Hepatocyte (in vitro differentiated cells): ENCODE data around the gene SH2B2. TPM values are rescaled to one million over a fixed set of nuclear protein-coding genes. Genes with fewer than 3 reads are reported as not detected.

Experiments used
- DNase-seq: peaks from one replicate; pipeline ENCODE4 v3.0.0-alpha.2; 2016; ENCODE audit warnings: low spot score
- H2AFZ ChIP-seq: fragments of 200-600 bp; sonication (generic); 2 replicates; pipeline ENCODE4 v1.6.0; 2016; ENCODE audit warnings: antibody characterized with exemption, mild to moderate bottlenecking
- H3K27ac ChIP-seq: fragments of 200-600 bp; sonication (generic); 2 replicates; pipeline ENCODE4 v1.5.1; 2016; ENCODE audit warnings: mild to moderate bottlenecking
- H3K27me3 ChIP-seq: fragments of 200-600 bp; sonication (generic); 2 replicates; pipeline ENCODE4 v1.6.1; 2016
- H3K36me3 ChIP-seq: fragments of 200-600 bp; sonication (generic); replicated peaks from 2 replicates; pipeline ENCODE4 v1.5.1; 2016; ENCODE audit warnings: low read depth; ENCODE audit not compliant: insufficient read depth
- H3K4me1 ChIP-seq: fragments of 200-600 bp; sonication (generic); 2 replicates; pipeline ENCODE4 v1.5.1; 2016; ENCODE audit warnings: mild to moderate bottlenecking, moderate library complexity; ENCODE audit not compliant: insufficient read depth
- H3K4me2 ChIP-seq: fragments of 200-600 bp; sonication (generic); 2 replicates; pipeline ENCODE4 v1.6.0; 2016
- H3K4me3 ChIP-seq: fragments of 200-600 bp; sonication (generic); 2 replicates; pipeline ENCODE4 v1.5.1; 2016; ENCODE audit warnings: mild to moderate bottlenecking
- H3K79me2 ChIP-seq: fragments of 200-600 bp; sonication (generic); 2 replicates; pipeline ENCODE4 v1.6.0; 2017; ENCODE audit warnings: mild to moderate bottlenecking
- H3K9me2 ChIP-seq: fragments of 200-600 bp; sonication (generic); replicated peaks from 2 replicates; pipeline ENCODE4 v1.6.0; 2017; ENCODE audit warnings: mild to moderate bottlenecking; ENCODE audit not compliant: insufficient read depth
- H3K9me3 ChIP-seq: fragments of 200-600 bp; sonication (generic); 2 replicates; pipeline ENCODE4 v1.5.1; 2016; ENCODE audit warnings: low read depth, mild to moderate bottlenecking
- H4K20me1 ChIP-seq: fragments of 200-600 bp; sonication (generic); 2 replicates; pipeline ENCODE4 v1.6.0; 2016; ENCODE audit warnings: mild to moderate bottlenecking; ENCODE audit not compliant: insufficient read depth, poor library complexity, severe bottlenecking
- EZH2 ChIP-seq: fragments of 200-600 bp; sonication (generic); IDR thresholded peaks from 2 replicates; pipeline ENCODE4 v1.6.1; 2016; ENCODE audit warnings: antibody characterized with exemption, mild to moderate bottlenecking, borderline replicate concordance
- EZH2phosphoT487 ChIP-seq: fragments of 200-600 bp; sonication (generic); IDR thresholded peaks from one replicate; pipeline ENCODE4 v1.6.1; 2018; ENCODE audit warnings: antibody characterized with exemption, mild to moderate bottlenecking, low read depth, moderate library complexity; ENCODE audit not compliant: unreplicated experiment, severe bottlenecking
- WGBS: methylation state at CpG from one replicate; pipeline ENCODE4 v1.1.6; 2016; ENCODE audit warnings: low lambda C conversion rate; ENCODE audit errors: missing lambda C conversion rate; 5-methylcytosine and 5-hydroxymethylcytosine counted together
- polyA plus RNA-seq: library from polyadenylated mRNA; unstranded; fragments of >200 nt; fragmentation: Nextera tagmentation; extraction: Ambion mirVana; gene quantifications from 2 replicates; pipeline ENCODE4 v1.2.1, GENCODE V29; 2016
- total RNA-seq: library from RNA; depleted of rRNA; stranded (reverse); fragments of >200 nt; gene quantifications from 2 replicates; pipeline ENCODE4 v1.2.3, GENCODE V29; 2014
- TF ChIP-seq, protein P1 (sequence below): fragments of 200-600 bp; sonication (generic); IDR thresholded peaks from 2 replicates; pipeline ENCODE4 v1.5.1; 2016; ENCODE audit warnings: antibody characterized with exemption, mild to moderate bottlenecking; ENCODE audit not compliant: poor library complexity

SH2B2 gene
- total and polyA plus RNA-seq, 2 experiments from 2014 or later, result 3.2 to 7.1 TPM

DNA sequence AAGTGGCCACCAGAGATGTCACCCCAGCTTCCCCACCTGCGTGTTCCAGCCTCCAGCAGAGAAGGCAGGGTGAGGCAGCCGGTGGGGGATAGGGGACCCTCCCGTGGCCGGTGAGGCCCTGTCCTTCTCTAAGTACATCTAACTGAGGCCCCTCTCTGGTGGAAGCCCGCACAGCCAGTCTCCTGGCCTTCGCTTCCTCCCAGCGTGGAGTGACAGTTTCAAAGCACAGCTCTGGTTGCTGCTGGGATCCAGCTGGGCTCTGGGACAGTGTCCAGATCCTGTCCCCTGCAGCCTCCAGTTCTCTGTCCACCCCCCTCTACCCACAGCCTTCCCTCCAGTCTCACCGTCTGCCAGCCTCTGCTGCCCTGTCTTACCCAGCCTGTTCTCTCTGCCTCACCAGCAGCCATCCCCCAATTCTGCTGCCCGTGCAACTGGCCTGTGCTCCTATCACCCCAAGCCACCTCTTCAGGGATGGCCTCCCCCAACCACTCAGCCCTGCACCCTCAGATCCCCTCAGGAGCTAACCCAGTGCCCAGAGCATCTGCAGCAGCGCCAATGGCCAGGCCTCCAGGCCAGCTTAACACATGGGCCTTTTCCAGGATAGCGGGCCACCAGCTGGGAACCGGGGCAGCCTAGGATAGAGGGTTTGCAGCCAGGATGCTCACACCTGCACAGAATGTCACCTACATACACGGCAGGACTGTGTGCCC lies 16.3 kb upstream of the SH2B2 start:
- Histone ChIP-seq H3K27ac (no peak overlapping the region), H4K20me1 (no peaks in the 10 kb centered on the region), H3K9me3 (no peaks in the 10 kb centered on the region), H3K9me2 (no peaks in the 10 kb centered on the region), H3K4me1 (peaks cover 2% of the 10 kb centered on the region), H3K4me3 (no peak overlapping the region), H2AFZ (no peak overlapping the region), H3K27me3 (no peaks in the 10 kb centered on the region), H3K36me3 (no peaks in the 10 kb centered on the region), H3K79me2 (no peaks in the 10 kb centered on the region), H3K4me2 (no peak overlapping the region)
- TF ChIP-seq EZH2 (no peak), EZH2phosphoT487 (no peak)
- TF ChIP-seq, protein P1, sequence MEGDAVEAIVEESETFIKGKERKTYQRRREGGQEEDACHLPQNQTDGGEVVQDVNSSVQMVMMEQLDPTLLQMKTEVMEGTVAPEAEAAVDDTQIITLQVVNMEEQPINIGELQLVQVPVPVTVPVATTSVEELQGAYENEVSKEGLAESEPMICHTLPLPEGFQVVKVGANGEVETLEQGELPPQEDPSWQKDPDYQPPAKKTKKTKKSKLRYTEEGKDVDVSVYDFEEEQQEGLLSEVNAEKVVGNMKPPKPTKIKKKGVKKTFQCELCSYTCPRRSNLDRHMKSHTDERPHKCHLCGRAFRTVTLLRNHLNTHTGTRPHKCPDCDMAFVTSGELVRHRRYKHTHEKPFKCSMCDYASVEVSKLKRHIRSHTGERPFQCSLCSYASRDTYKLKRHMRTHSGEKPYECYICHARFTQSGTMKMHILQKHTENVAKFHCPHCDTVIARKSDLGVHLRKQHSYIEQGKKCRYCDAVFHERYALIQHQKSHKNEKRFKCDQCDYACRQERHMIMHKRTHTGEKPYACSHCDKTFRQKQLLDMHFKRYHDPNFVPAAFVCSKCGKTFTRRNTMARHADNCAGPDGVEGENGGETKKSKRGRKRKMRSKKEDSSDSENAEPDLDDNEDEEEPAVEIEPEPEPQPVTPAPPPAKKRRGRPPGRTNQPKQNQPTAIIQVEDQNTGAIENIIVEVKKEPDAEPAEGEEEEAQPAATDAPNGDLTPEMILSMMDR, result no peak
- DNase-seq, result no peak
- WGBS, result 78% methylated on average over 12 of the region's 13 CpGs

DNA sequence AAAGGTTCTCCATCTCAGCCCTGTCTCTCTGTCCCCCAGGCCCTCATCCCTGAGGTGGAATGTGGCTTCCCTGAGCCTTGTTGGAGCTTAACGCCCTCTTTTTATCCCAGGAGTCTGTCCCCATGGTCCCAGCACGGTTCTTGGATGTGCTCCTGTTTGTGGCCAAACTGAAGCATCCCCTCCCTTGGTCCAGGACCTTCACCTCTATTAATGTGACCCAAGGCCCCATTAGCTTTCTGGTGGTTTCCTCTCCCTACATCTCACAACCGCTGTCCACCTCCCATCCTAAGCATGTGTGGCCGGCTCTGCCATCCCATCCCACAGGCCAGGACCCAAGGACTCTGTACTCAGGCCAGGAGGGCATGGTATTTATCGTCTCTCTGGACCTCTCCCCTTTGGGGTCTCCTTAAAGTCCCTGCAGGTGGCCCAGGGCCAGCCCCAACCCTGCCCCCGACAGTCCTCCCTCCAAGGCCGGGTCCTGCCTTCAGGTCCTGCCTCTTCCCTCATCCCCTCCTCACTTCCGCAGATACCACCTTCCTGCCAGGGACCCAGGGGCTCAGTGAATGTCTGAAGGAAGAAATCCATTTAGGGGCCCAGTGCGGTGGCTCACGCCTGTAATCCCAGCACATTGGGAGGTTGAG lies 15.4 kb upstream of the SH2B2 start:
- no peak overlapping the region for H2AFZ ChIP-seq
- no peaks in the 10 kb centered on the region for H4K20me1 ChIP-seq
- H3K9me2 ChIP-seq, result no peaks in the 10 kb centered on the region
- H3K79me2 ChIP-seq, result no peaks in the 10 kb centered on the region
- WGBS, result over 99% methylated on average over 10 of the region's 10 CpGs
- peaks cover 2% of the 10 kb centered on the region for H3K4me1 ChIP-seq
- DNase-seq, result no peak
- no peak overlapping the region for H3K27ac ChIP-seq
- H3K9me3 ChIP-seq, result no peaks in the 10 kb centered on the region
- TF ChIP-seq, protein P1, result no peak
- no peak overlapping the region for H3K4me3 ChIP-seq
- no peaks in the 10 kb centered on the region for H3K36me3 ChIP-seq
- no peaks in the 10 kb centered on the region for H3K27me3 ChIP-seq
- H3K4me2 ChIP-seq, result no peak overlapping the region

DNA sequence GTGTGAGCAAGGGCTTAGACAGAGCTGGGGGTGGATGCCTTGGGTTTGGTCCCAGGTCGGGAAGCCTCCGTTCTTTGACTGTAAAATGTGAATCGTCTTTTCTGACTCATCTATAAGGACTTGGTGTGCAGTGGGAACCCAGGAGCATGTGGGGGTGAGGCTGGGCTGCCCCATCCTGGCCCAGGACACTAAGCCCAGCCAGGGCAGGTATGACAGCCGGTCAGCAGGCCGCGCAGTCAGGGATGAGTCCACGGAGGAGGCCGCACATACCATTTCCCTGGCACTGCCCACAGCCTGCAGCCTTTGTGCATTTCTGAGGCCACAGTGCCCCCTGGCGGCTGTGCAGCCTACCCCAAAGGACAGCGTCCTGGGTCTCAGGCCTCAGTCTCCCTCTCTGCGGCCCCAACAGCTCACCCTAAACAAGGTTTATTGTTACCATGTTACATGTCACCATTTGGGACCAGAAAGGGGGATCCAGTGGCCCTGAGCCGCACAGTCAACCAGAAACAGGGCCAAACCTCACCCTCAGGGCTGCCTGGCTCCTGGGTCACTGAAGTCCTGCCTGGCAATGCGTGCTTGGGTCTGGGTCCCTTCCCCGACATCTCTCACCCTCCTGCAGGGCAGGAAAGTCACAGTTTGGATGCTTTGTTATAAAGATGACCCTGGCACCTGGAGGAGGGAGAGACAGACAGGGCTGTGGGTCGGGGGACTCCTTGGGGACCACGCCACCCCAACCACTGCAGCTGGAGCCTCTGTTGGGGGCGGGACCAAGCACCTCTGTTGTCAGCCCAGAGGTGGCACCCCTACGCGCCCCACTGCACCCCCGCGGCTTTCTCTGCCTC lies 14.4 kb upstream of the SH2B2 start:
- Histone ChIP-seq H3K4me2 (no peak overlapping the region), H3K4me1 (peaks cover 2% of the 10 kb centered on the region), H4K20me1 (no peaks in the 10 kb centered on the region), H3K27me3 (no peaks in the 10 kb centered on the region), H3K27ac (no peak overlapping the region), H3K9me3 (no peaks in the 10 kb centered on the region), H2AFZ (no peak overlapping the region), H3K9me2 (no peaks in the 10 kb centered on the region), H3K4me3 (no peak overlapping the region), H3K36me3 (no peaks in the 10 kb centered on the region), H3K79me2 (no peaks in the 10 kb centered on the region)
- DNase-seq, result peak; percentile 87
- 63% methylated on average over 20 of the region's 21 CpGs for WGBS
- TF ChIP-seq, protein P1, result peak; percentile 91
- no peak for TF ChIP-seq EZH2phosphoT487
